Measurements from ENCODE around the gene MAPRE3.

Gene MAPRE3

GRCh38 chr2:27001950-27002349 is 31.5 kb downstream of the MAPRE3 start:
- Histone ChIP-seq H3K27me3 (ENCODE audit: control insufficient read depth, insufficient read depth, low read length) (no peaks in the 10 kb centered on the region; the same call in 1 of the 2 replicates), H3K27ac (ENCODE audit: low read depth, low read length) (no peak overlapping the region), H3K4me1 (ENCODE audit: control insufficient read depth, insufficient read depth, low read length) (no peaks in the 10 kb centered on the region), H3K4me3 (ENCODE audit: low read depth, low read length) (no peak overlapping the region), H3K36me3 (ENCODE audit: control insufficient read depth, insufficient read depth, low read length) (no peaks in the 10 kb centered on the region), H3K9me3 (ENCODE audit: control insufficient read depth, insufficient read depth, low read length) (no peaks in the 10 kb centered on the region), H3K9ac (ENCODE audit: low read depth, low read length) (no peak overlapping the region)

GRCh38 chr2:27003007-27003406 is 32.6 kb downstream of the MAPRE3 start:
- H3K27ac ChIP-seq (ENCODE audit: low read depth, low read length) = no peak overlapping the region
- H3K36me3 ChIP-seq (ENCODE audit: control insufficient read depth, insufficient read depth, low read length) = no peaks in the 10 kb centered on the region
- no peak overlapping the region for H3K4me3 ChIP-seq (ENCODE audit: low read depth, low read length)
- no peaks in the 10 kb centered on the region for H3K27me3 ChIP-seq (ENCODE audit: control insufficient read depth, insufficient read depth, low read length)
- no peaks in the 10 kb centered on the region for H3K4me1 ChIP-seq (ENCODE audit: control insufficient read depth, insufficient read depth, low read length)
- H3K9me3 ChIP-seq (ENCODE audit: control insufficient read depth, insufficient read depth, low read length) = no peaks in the 10 kb centered on the region
- no peak overlapping the region for H3K9ac ChIP-seq (ENCODE audit: low read depth, low read length)

GRCh38 chr2:27003857-27004256 is 33.4 kb downstream of the MAPRE3 start:
- Histone ChIP-seq H3K27ac (ENCODE audit: low read depth, low read length) (no peak overlapping the region), H3K36me3 (ENCODE audit: control insufficient read depth, insufficient read depth, low read length) (no peaks in the 10 kb centered on the region), H3K9me3 (ENCODE audit: control insufficient read depth, insufficient read depth, low read length) (no peaks in the 10 kb centered on the region), H3K9ac (ENCODE audit: low read depth, low read length) (no peak overlapping the region), H3K4me3 (ENCODE audit: low read depth, low read length) (no peak overlapping the region), H3K4me1 (ENCODE audit: control insufficient read depth, insufficient read depth, low read length) (no peaks in the 10 kb centered on the region), H3K27me3 (ENCODE audit: control insufficient read depth, insufficient read depth, low read length) (no peaks in the 10 kb centered on the region)

GRCh38 chr2:27006602-27007415 is 36.4 kb downstream of the MAPRE3 start:
- no peaks in the 10 kb centered on the region for H3K27me3 ChIP-seq (ENCODE audit: control insufficient read depth, insufficient read depth, low read length)
- H3K9me3 ChIP-seq (ENCODE audit: control insufficient read depth, insufficient read depth, low read length) = no peaks in the 10 kb centered on the region
- H3K27ac ChIP-seq (ENCODE audit: low read depth, low read length) = no peak overlapping the region
- no peak overlapping the region for H3K4me3 ChIP-seq (ENCODE audit: low read depth, low read length)
- no peaks in the 10 kb centered on the region for H3K4me1 ChIP-seq (ENCODE audit: control insufficient read depth, insufficient read depth, low read length)
- H3K9ac ChIP-seq (ENCODE audit: low read depth, low read length) = no peak overlapping the region
- no peaks in the 10 kb centered on the region for H3K36me3 ChIP-seq (ENCODE audit: control insufficient read depth, insufficient read depth, low read length)

DNA sequence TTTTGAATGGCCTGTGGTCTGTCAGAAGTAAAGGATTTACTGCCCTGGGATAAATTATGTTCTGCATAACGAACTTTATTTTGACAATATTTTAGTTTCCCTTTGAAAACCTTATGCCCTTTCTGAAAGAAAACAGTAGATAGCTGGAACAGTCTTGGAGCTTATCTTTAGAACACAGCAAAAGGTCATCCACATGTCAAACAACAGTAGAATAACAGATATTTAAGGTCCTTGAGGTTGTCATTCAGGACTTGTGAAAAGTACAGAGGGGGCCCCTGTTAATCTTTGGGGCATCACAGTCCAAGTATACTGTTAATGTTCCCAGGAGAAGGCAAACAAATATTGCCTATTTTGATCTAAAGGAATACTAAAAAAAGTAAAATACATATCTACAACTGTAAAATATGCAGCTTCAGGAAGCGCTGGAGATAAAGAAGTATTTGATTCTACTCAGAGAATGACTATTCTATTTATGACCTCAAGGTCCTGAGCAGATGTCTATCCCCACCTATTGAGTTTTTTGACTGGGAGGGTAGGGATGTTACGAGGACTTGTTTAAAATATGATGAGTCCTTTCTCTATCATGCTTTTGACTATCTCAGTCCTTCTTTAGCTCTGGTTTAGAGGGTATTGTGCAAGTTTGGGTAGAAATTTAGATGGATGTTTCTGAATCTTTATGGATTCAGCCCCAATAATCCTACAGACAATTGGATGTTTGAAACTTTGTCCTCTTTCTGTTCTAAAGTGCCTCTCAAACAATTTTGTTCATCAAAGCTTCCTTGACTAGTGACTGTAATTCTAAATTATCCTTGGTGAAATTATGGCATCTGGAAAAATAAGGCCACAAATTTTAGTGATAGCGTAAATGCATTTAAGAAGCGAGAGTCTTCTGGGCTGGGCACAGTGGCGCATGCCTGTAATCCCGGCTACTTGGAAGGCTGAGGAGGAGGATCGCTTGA is 37.3 kb downstream of the MAPRE3 start:
- Histone ChIP-seq H3K9me3 (ENCODE audit: control insufficient read depth, insufficient read depth, low read length) (0 out of 2 replicates have a peak, but pooled peaks cover under 1% of the 10 kb centered on the region), H3K36me3 (ENCODE audit: control insufficient read depth, insufficient read depth, low read length) (no peaks in the 10 kb centered on the region), H3K27me3 (ENCODE audit: control insufficient read depth, insufficient read depth, low read length) (no peaks in the 10 kb centered on the region), H3K4me1 (ENCODE audit: control insufficient read depth, insufficient read depth, low read length) (no peaks in the 10 kb centered on the region), H3K27ac (ENCODE audit: low read depth, low read length) (no peak overlapping the region), H3K4me3 (ENCODE audit: low read depth, low read length) (no peak overlapping the region), H3K9ac (ENCODE audit: low read depth, low read length) (no peak overlapping the region)

GRCh38 chr2:27008678-27009077 is 38.2 kb downstream of the MAPRE3 start:
- Histone ChIP-seq H3K36me3 (ENCODE audit: control insufficient read depth, insufficient read depth, low read length) (no peaks in the 10 kb centered on the region), H3K27me3 (ENCODE audit: control insufficient read depth, insufficient read depth, low read length) (no peaks in the 10 kb centered on the region), H3K4me1 (ENCODE audit: control insufficient read depth, insufficient read depth, low read length) (no peaks in the 10 kb centered on the region), H3K9ac (ENCODE audit: low read depth, low read length) (no peak overlapping the region), H3K4me3 (ENCODE audit: low read depth, low read length) (no peak overlapping the region), H3K9me3 (ENCODE audit: control insufficient read depth, insufficient read depth, low read length) (peaks cover 7% of the 10 kb centered on the region; the same call in 1 of the 2 replicates), H3K27ac (ENCODE audit: low read depth, low read length) (no peak overlapping the region)

DNA sequence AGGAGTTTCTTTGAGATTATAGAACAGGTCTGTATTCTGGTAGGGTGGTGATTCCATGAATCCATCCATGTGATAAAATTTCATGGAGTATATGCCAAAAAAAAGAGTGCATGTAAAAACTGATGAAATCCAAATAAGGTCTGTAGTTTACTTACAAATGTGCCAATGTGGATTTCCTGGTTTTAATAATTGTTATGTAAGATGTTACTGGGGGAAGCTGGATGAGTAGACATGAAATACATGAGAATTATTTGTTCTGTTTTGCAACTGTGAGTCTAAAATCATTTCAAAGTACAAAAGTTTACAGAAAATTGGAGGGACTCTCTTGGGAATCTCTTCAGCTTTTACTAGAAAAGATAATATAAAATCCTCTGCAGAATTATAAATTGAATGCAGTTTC is 38.6 kb downstream of the MAPRE3 start:
- Histone ChIP-seq H3K9me3 (ENCODE audit: control insufficient read depth, insufficient read depth, low read length) (peaks cover 7% of the 10 kb centered on the region; the same call in 1 of the 2 replicates), H3K36me3 (ENCODE audit: control insufficient read depth, insufficient read depth, low read length) (no peaks in the 10 kb centered on the region), H3K27me3 (ENCODE audit: control insufficient read depth, insufficient read depth, low read length) (no peaks in the 10 kb centered on the region), H3K4me1 (ENCODE audit: control insufficient read depth, insufficient read depth, low read length) (no peaks in the 10 kb centered on the region), H3K9ac (ENCODE audit: low read depth, low read length) (no peak overlapping the region), H3K4me3 (ENCODE audit: low read depth, low read length) (no peak overlapping the region), H3K27ac (ENCODE audit: low read depth, low read length) (no peak overlapping the region)

GRCh38 chr2:27009716-27010115 is 39.3 kb downstream of the MAPRE3 start:
- no peak overlapping the region for H3K27ac ChIP-seq (ENCODE audit: low read depth, low read length)
- no peaks in the 10 kb centered on the region for H3K27me3 ChIP-seq (ENCODE audit: control insufficient read depth, insufficient read depth, low read length)
- peaks cover 7% of the 10 kb centered on the region; the same call in 1 of the 2 replicates for H3K9me3 ChIP-seq (ENCODE audit: control insufficient read depth, insufficient read depth, low read length)
- no peaks in the 10 kb centered on the region for H3K36me3 ChIP-seq (ENCODE audit: control insufficient read depth, insufficient read depth, low read length)
- no peaks in the 10 kb centered on the region for H3K4me1 ChIP-seq (ENCODE audit: control insufficient read depth, insufficient read depth, low read length)
- no peak overlapping the region for H3K9ac ChIP-seq (ENCODE audit: low read depth, low read length)
- no peak overlapping the region for H3K4me3 ChIP-seq (ENCODE audit: low read depth, low read length)

- Histone ChIP-seq H3K27ac (ENCODE audit: low read depth, low read length) (no peak overlapping the region), H3K4me3 (ENCODE audit: low read depth, low read length) (no peak overlapping the region), H3K9me3 (ENCODE audit: control insufficient read depth, insufficient read depth, low read length) (peaks cover 7% of the 10 kb centered on the region; the same call in 1 of the 2 replicates), H3K4me1 (ENCODE audit: control insufficient read depth, insufficient read depth, low read length) (no peaks in the 10 kb centered on the region), H3K36me3 (ENCODE audit: control insufficient read depth, insufficient read depth, low read length) (no peaks in the 10 kb centered on the region), H3K27me3 (ENCODE audit: control insufficient read depth, insufficient read depth, low read length) (no peaks in the 10 kb centered on the region), H3K9ac (ENCODE audit: low read depth, low read length) (no peak overlapping the region)
Measured at GRCh38 chr2:27010139-27010538, 39.7 kb downstream of the MAPRE3 start.

- no peaks in the 10 kb centered on the region for H3K27me3 ChIP-seq (ENCODE audit: control insufficient read depth, insufficient read depth, low read length)
- H3K27ac ChIP-seq (ENCODE audit: low read depth, low read length) = no peak overlapping the region
- H3K4me3 ChIP-seq (ENCODE audit: low read depth, low read length) = no peak overlapping the region
- peaks cover 7% of the 10 kb centered on the region; the same call in 1 of the 2 replicates for H3K9me3 ChIP-seq (ENCODE audit: control insufficient read depth, insufficient read depth, low read length)
- H3K9ac ChIP-seq (ENCODE audit: low read depth, low read length) = no peak overlapping the region
- H3K36me3 ChIP-seq (ENCODE audit: control insufficient read depth, insufficient read depth, low read length) = no peaks in the 10 kb centered on the region
- H3K4me1 ChIP-seq (ENCODE audit: control insufficient read depth, insufficient read depth, low read length) = no peaks in the 10 kb centered on the region
Measured at GRCh38 chr2:27013738-27014137, 43.3 kb downstream of the MAPRE3 start.
